ENCODE data around the gene SENP7. TPM values are rescaled to one million over a fixed set of nuclear protein-coding genes. Genes with fewer than 3 reads are reported as not detected.
A peak's percentile ranks its signal among the peaks of the same experiment; 100 is the strongest.

SENP7 gene
- polyA plus RNA-seq, 1 of the 3 experiments (the other 2 are of a cell fraction), result 2.7 TPM

GRCh38 chr3:101513419-101513986 lies 491 bp upstream of the SENP7 start:
- CTCF ChIA-PET, result interaction anchor here (0.6 to 1.5 kb wide), 4 partner anchors 46 to 462 kb away, joined by 3 read pairs; no protein-coding TSS in a partner anchor
- POLR2A ChIA-PET, result interaction anchor here (1.0 kb wide), 1 partner anchor 60 kb away, joined by 3 read pairs; the partner anchor contains the start of gene PCNP
- Histone ChIP-seq H3K27ac (ENCODE audit: low read depth in 2 of 2, low read length in 1 of 2) (peak overlapping the region; percentile 93 to 97), H3K27me3 (ENCODE audit: insufficient read depth) (no peaks in the 10 kb centered on the region), H2AFZ (ENCODE audit: low read depth) (peak overlapping the region; percentile 95), H3K36me3 (replicated peaks in 1 of 2; ENCODE audit: control insufficient read depth in 1 of 2, insufficient read depth in 2 of 2, low read length in 1 of 2) (no peaks in the 10 kb centered on the region), H3K4me3 (ENCODE audit: low read depth in 2 of 2, low read length in 1 of 2) (peak overlapping the region; percentile 84 to 88), H3K9ac (peak overlapping the region; percentile 86), H3K9me3 (no peaks in the 10 kb centered on the region), H4K20me1 (ENCODE audit: insufficient read depth) (no peaks in the 10 kb centered on the region), H3K9me2 (no peaks in the 10 kb centered on the region), H3K4me2 (peak overlapping the region; percentile 82), H3F3A (replicated peaks; ENCODE audit: insufficient read depth) (peaks cover 9% of the 10 kb centered on the region), H3K4me1 (ENCODE audit: control insufficient read depth in 1 of 2, insufficient read depth in 2 of 2, low read depth in 1 of 2, low read length in 1 of 2) (peaks cover 0 to 4% of the 10 kb centered on the region in 2 experiments; a peak in 2 of 4 replicates), H3K79me2 (ENCODE audit: insufficient read depth) (peaks cover 19% of the 10 kb centered on the region)
- no peak for DNase-seq
- peak; percentile 98 for TF ChIP-seq CHD2 (IDR thresholded peaks at IDR 0.05; ENCODE audit: low read length, partially characterized antibody)
- no peak for TF ChIP-seq MXI1 (IDR thresholded peaks at IDR 0.05; ENCODE audit: low read depth, low read length)
- TF ChIP-seq MEF2A (IDR thresholded peaks at IDR 0.05; ENCODE audit: borderline replicate concordance, low read depth), result no peak
- no peak for TF ChIP-seq POLR2AphosphoS5 (IDR thresholded peaks at IDR 0.05; ENCODE audit: low read depth, low read length)
- no peak for TF ChIP-seq REST (IDR thresholded peaks at IDR 0.05; ENCODE audit: low read depth, low read length)
- TF ChIP-seq YY1 (IDR thresholded peaks at IDR 0.05; ENCODE audit: low read depth), result no peak
- no peak for TF ChIP-seq RFX5 (IDR thresholded peaks at IDR 0.05; ENCODE audit: low read length)
- no peak for TF ChIP-seq USF2 (IDR thresholded peaks at IDR 0.05; ENCODE audit: borderline replicate concordance, low read depth, low read length)
- no peak for TF ChIP-seq JUND (IDR thresholded peaks at IDR 0.05)
- peak; percentile 91 for TF ChIP-seq ZBTB33 (IDR thresholded peaks at IDR 0.05; ENCODE audit: borderline replicate concordance, low read depth)
- 12% methylated on average over 12 of the region's 12 CpGs for WGBS (ENCODE audit: low lambda C conversion rate)

All from SK-N-SH (cell line).